Parathyroid adenoma (tissue), 2 donors: ENCODE data around the gene RASSF10.

Experiments used
- H2AFZ ChIP-seq: fragments of 300-600 bp; sonication (generic); one replicate; pipeline ENCODE4 v1.7.0; 2017; ENCODE audit warnings: antibody characterized with exemption, mild to moderate bottlenecking
- H3K27ac ChIP-seq: fragments of 300-600 bp; sonication (generic); one replicate; pipeline ENCODE4 v1.7.0; 2017
- H3K27me3 ChIP-seq: fragments of 300-600 bp; sonication (generic); one replicate; pipeline ENCODE4 v1.7.0; 2017; ENCODE audit warnings: low read length; ENCODE audit not compliant: control insufficient read depth, insufficient read depth
- H3K36me3 ChIP-seq: fragments of 300-600 bp; sonication (generic); one replicate; pipeline ENCODE4 v1.7.0; 2017; ENCODE audit warnings: low read length; ENCODE audit not compliant: control insufficient read depth, insufficient read depth
- H3K4me1 ChIP-seq: fragments of 300-600 bp; sonication (generic); one replicate; pipeline ENCODE4 v1.7.0; 2017; ENCODE audit warnings: control low read depth
- H3K4me2 ChIP-seq: fragments of 300-600 bp; sonication (generic); one replicate; pipeline ENCODE4 v1.7.0; 2017; ENCODE audit warnings: low read length
- H3K4me3 ChIP-seq: fragments of 300-600 bp; sonication (generic); one replicate; pipeline ENCODE4 v1.7.0; 2017; ENCODE audit warnings: low read depth, low read length
- H3K79me2 ChIP-seq: fragments of 300-600 bp; sonication (generic); one replicate; pipeline ENCODE4 v1.7.0; 2017; ENCODE audit warnings: control low read depth
- H3K9ac ChIP-seq: fragments of 300-600 bp; sonication (generic); one replicate; pipeline ENCODE4 v1.7.0; 2017; ENCODE audit warnings: mild to moderate bottlenecking
- H3K9me3 ChIP-seq: fragments of 300-600 bp; sonication (generic); one replicate; pipeline ENCODE4 v1.7.0; 2017; ENCODE audit warnings: low read length; ENCODE audit not compliant: control insufficient read depth
- TF ChIP-seq, protein P1 (sequence below): fragments of 300-600 bp; sonication (generic); IDR thresholded peaks from one replicate; pipeline ENCODE4 v1.7.0; 2017; ENCODE audit warnings: antibody characterized with exemption, mild to moderate bottlenecking
- donor health status: primary hyperparathyroidism.

Gene RASSF10

DNA sequence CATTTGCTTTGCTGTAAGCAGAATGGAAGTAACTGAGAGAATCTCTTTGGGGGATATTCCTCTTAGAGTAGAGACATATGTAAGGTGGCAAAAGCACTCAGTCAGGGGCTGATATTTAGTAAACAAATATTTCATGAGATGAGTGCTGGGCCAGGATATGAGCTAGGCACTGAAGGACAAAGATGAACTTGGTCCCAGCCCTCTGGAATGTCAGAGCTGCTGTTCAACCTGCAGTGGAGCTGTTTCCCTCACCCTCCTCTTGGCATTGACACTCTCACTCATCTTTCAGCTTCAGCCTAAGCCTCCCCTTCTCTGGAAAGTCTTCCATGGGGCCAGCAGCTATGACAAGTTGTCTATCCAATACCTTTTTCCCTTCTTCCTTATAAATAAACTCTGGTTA, 22.2 kb downstream of the RASSF10 start:
- TF ChIP-seq, protein P1, sequence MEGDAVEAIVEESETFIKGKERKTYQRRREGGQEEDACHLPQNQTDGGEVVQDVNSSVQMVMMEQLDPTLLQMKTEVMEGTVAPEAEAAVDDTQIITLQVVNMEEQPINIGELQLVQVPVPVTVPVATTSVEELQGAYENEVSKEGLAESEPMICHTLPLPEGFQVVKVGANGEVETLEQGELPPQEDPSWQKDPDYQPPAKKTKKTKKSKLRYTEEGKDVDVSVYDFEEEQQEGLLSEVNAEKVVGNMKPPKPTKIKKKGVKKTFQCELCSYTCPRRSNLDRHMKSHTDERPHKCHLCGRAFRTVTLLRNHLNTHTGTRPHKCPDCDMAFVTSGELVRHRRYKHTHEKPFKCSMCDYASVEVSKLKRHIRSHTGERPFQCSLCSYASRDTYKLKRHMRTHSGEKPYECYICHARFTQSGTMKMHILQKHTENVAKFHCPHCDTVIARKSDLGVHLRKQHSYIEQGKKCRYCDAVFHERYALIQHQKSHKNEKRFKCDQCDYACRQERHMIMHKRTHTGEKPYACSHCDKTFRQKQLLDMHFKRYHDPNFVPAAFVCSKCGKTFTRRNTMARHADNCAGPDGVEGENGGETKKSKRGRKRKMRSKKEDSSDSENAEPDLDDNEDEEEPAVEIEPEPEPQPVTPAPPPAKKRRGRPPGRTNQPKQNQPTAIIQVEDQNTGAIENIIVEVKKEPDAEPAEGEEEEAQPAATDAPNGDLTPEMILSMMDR: no peak
- Histone ChIP-seq H3K79me2 (no peaks in the 10 kb centered on the region), H3K27me3 (no peaks in the 10 kb centered on the region), H3K9ac (no peak overlapping the region), H3K36me3 (no peaks in the 10 kb centered on the region), H2AFZ (peak overlapping the region; percentile 17), H3K27ac (peak overlapping the region; percentile 29), H3K4me1 (no peaks in the 10 kb centered on the region), H3K4me2 (no peak overlapping the region), H3K4me3 (no peak overlapping the region), H3K9me3 (no peaks in the 10 kb centered on the region)

DNA sequence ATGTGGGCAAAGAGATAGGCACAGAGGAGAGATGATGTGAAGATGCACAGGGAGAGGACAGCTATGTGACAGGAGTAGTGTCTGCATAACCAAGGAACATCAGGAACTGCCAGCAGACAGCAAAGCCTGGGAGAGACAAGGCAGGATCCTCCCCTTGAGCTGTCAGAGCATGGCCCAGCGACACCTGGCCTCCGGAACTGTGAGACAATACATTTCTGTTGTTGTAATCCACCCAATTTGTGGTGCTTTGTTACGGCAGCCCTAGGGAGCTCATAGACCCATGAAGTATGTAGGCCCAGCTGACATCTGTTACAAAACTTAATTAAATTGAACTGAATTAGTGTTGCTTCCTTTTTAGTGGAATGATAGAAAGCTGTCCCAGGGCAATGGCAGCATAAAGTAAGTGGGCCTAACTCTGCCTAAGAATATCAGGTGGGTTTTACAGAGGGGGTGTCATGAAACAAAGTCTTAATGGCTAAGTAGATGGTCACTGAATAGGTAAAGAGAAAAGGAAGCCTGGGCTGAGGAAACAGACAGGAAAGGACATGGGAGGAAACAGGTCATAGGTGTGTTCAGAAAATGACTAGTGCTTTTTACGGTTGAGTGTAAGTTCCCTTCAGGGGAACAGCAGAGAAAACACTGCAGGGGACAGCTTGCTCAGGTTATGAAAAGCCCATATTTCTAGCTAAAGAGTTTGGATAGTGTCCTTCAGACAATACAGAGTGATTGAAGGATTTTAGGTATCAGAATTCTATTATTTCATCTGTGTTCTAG, 24.8 kb downstream of the RASSF10 start:
- Histone ChIP-seq H2AFZ (peak overlapping the region; percentile 42), H3K4me1 (peaks cover 2% of the 10 kb centered on the region)

GRCh38 chr11:13035711-13036110, 26.6 kb downstream of the RASSF10 start:
- Histone ChIP-seq H3K4me2 (no peak overlapping the region), H3K4me3 (no peak overlapping the region), H2AFZ (no peak overlapping the region), H3K79me2 (no peaks in the 10 kb centered on the region), H3K9ac (no peak overlapping the region), H3K36me3 (no peaks in the 10 kb centered on the region), H3K27ac (no peak overlapping the region), H3K27me3 (no peaks in the 10 kb centered on the region), H3K4me1 (peaks cover 2% of the 10 kb centered on the region), H3K9me3 (no peaks in the 10 kb centered on the region)
- TF ChIP-seq, protein P1: no peak

More for the DNA sequence above, 24.8 kb downstream of the RASSF10 start:
- Histone ChIP-seq H3K27me3 (no peaks in the 10 kb centered on the region), H3K9me3 (no peaks in the 10 kb centered on the region), H3K27ac (no peak overlapping the region), H3K9ac (no peak overlapping the region), H3K4me2 (no peak overlapping the region), H3K4me3 (no peak overlapping the region), H3K36me3 (no peaks in the 10 kb centered on the region), H3K79me2 (no peaks in the 10 kb centered on the region)
- TF ChIP-seq, protein P1: no peak

GRCh38 chr11:13036235-13036634, 27.1 kb downstream of the RASSF10 start:
- no peaks in the 10 kb centered on the region for H3K27me3 ChIP-seq
- H3K4me2 ChIP-seq: no peak overlapping the region
- no peaks in the 10 kb centered on the region for H3K9me3 ChIP-seq
- TF ChIP-seq, protein P1: no peak
- no peak overlapping the region for H3K9ac ChIP-seq
- H3K4me3 ChIP-seq: no peak overlapping the region
- peaks cover 4% of the 10 kb centered on the region for H3K4me1 ChIP-seq
- no peaks in the 10 kb centered on the region for H3K36me3 ChIP-seq
- no peak overlapping the region for H2AFZ ChIP-seq
- H3K79me2 ChIP-seq: no peaks in the 10 kb centered on the region
- H3K27ac ChIP-seq: no peak overlapping the region

DNA sequence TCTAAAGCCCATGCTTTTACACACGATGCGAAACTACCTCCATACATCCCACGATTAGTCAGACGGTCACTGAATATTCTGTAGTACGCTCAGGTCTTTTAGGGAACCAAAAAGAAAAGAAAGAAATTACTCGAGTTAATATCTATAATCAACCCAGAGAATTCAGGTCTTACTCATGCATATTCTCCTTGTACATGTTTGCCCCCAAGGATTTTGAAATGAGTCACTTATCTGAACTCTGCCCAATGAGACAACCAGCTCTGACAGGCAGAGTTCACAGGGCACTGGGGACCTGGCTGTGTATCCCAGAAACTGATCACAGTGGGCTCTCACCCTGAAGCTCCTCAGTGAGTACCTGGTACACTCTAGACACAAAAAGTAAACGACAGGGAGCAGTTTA, 29.2 kb downstream of the RASSF10 start:
- H3K79me2 ChIP-seq: no peaks in the 10 kb centered on the region
- no peak overlapping the region for H3K9ac ChIP-seq
- no peak overlapping the region for H2AFZ ChIP-seq
- no peaks in the 10 kb centered on the region for H3K36me3 ChIP-seq
- H3K9me3 ChIP-seq: no peaks in the 10 kb centered on the region
- peaks cover 20% of the 10 kb centered on the region for H3K4me1 ChIP-seq
- no peak overlapping the region for H3K27ac ChIP-seq
- H3K4me2 ChIP-seq: no peak overlapping the region
- TF ChIP-seq, protein P1: no peak
- no peaks in the 10 kb centered on the region for H3K27me3 ChIP-seq
- H3K4me3 ChIP-seq: no peak overlapping the region
